ENCODE results near the gene HDAC2.
"Not testable (repeated sequence)": the region's sequence is repeated elsewhere in the genome, so short reads cannot be mapped to it uniquely, and the experiment has no call there.

HDAC2 gene

DNA sequence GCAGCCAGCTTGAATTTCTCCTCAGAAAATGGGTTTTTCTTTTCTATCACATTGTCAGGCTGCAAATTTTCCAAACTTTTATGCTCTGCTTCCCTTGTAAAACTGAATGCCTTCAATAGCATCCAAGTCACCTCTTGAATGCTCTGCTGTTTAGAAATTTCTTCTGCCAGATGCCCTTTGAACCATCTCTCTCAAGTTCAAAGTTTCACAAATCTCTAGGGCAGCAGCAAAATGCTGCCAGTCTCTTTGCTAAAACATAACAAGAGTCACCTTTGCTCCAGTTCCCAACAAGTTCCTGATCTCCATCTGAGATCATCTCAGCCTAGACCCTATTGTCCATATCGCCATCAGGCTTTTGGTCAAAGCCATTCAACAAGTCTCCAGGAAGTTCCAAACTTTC is 60.7 kb downstream of the HDAC2 start:
- not testable (repeated sequence) for DNase-seq

DNA sequence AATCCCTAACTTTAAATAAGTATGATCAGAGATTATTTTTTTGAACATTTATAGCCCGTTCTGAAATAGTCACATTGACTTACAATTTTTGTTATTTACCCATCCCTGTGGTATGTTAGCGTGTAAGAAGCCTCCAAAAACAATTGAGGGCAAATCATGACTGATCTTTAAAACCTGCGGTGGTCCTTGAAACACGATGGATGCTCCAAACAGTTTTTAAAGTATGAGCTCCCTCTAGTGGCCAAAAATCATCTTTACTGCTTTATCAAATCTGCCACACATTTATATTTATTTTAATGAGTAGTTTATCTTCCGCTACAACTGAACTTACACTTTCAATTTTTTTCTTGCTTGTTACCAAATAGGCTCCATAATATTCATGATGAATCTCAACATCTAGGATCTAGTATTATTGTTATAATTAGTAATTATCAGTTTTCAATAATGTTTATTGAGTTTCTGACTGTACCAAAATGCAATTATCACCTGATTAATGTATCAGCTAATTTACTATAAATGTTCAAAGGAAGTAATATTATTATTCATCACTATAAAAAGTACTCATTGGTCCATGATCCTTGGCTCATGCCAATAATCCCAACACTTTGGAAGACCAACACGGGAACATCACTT is 61.6 kb downstream of the HDAC2 start:
- DNase-seq = peak in 1 of 51 donors; percentile 62

DNA sequence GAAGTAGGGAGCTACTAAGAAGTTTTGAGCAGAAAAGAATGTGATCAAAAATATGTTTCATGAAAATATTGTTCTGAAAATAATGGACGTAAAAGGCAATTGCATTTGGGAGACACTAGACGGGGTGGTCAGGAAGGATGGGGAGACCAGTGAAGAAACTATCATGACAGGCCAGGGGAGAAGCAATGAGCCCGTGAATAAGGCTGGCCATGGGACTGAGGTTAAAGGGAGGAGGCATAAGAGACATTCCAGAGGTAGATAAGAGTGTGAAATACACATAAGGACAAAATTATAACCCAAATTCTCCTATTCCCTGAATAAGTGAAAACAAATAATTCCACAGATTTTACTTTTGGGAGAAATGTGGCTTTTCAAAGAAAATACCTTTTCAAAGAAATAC is 62.1 kb downstream of the HDAC2 start:
- no peak for DNase-seq

DNA sequence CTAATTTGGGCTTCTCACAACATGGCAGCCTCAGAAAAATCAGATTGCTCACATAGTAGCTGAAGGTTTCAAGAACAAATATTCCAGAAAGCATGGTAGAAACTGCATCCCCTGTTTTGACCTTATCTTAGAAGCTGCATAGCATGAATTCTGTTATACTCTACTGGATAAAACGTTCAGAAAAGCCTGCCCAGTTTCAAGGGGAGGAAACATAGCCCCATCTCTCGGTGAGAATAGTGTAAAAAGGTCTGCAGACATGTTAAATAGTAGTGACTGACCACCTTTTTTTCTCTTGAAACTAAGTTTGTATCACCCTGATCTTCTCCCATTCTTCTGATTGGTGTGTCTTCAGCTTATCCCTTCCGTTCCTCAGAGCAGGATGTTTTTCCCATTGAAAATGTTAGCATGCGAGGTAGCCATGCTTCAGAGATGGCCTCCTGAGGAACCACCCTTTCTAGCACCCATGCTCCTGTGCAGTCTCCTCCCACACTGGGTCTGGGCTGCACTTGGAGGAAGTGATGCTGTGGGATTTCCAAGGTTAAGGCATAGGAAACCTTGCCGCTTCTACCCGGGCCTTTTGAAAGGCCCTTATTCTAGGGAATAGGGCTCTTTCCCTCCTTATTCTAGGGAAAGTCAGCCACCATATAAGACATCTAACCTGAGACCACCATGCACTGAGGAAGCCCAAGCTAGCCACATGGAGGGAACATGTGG is 63.7 kb downstream of the HDAC2 start:
- no peak for DNase-seq

DNA sequence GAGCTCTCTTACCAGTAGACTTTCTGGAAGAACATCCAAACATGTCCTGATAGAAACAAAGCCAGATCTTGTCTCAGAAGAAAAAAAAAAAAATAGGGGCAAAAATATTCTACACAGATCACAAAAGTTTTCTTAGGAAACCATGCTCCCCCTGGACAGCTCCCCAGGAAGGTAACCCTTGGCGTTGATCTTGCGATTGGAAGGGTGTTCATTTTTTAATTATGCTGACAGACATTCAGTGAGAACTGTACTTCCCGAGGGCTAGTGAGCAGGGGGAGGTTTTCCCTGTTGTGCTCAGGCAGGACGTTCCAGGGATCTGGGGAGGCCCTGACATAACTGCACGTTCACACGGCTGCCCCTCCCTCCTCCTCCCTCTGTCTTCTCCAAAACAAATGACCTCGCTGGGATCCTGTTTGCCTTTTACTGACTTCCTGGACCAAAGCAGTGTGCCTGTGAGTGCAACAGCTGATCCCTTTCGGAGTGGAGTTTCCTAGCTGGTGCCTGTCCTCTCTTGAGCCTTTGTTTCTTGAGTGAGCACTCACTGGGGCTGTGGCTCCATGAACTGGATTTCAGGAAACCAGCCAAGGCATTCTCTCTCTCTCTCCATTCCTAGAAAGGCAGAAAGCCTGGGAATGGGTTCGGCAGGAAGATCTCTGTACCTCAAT is 67.2 kb downstream of the HDAC2 start:
- no peak for DNase-seq

DNA sequence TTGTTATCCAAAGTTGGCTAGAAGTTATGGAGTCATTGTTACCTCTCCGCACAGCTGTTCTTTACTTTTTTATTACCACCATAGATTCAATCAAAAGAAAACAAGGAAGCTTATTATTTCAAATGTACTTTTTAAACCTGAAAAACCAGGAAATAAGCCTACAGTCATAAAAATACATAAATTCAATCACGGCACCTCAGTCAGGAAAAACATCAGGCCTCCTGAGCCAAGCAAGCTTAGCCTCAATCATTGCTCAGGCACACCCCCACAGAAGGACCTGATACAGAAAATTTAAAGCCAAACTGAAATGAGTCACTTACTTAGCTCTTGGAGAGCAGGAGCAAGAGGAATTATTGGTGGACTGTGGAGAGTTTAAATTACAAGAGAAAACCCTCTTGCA is 69.5 kb downstream of the HDAC2 start:
- DNase-seq = no peak

DNA sequence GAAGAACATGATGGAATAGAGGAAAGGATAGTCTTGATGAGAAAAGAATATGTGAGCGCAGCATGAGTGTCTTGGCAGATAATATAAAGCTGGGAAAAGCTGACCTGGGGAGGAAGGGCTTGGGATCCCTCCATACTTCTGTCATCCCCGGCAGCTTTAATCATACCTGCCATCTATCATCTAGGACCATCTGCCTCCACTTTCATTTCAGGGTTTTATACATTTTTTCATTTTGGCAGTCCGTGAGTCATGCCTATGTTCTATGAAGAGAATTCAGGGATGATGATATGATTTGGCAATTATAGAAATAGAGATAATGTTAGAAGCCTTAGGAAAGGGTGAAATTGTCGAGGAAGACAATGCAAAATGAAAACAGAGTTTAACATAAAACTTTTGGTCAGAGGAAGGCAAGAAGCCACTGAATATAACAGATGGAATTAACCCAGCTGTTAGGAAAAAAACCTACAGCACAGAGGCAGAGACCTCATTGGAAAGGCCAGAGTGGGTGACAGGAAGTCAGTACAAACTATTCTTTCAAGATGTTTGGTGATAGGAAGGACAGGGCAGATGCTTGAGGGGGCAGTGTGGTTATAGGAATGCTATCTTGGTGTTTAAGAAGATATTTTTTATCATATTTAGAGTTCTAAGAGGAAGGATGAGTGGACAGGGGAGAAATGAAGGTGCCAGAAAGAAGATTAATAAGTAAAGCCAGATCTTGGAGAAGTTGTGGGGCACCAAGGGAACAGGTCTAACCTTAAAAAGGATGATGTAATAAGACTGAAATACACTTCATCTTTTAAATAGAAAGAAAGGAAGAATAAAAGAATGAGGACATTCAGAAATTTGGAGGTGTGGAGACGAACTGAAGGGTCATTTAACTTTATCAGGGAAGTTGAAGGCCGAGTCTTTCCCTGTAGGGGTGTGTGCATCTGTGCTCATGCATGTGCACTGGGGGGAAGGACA is 76.0 kb downstream of the HDAC2 start:
- no peak for DNase-seq

DNA sequence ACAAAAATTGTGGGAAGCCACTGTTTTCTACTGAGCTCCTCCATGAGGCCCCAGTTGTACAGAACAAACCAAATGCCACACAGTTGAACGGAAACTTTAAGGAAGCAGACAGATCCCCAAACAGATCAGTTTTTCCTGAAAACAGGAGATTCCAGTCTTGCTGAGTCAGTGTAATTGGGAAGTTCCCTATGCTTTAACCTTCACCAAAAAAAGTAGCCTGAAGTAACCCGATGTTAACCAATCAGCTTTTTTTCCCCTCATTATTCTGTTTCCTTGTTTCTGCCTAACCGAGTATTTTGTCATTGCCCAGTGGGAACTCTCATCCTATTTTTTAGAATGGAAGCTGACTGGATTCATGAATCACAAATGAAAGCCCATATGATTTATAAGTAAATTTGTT is 77.1 kb downstream of the HDAC2 start:
- DNase-seq = no peak

DNA sequence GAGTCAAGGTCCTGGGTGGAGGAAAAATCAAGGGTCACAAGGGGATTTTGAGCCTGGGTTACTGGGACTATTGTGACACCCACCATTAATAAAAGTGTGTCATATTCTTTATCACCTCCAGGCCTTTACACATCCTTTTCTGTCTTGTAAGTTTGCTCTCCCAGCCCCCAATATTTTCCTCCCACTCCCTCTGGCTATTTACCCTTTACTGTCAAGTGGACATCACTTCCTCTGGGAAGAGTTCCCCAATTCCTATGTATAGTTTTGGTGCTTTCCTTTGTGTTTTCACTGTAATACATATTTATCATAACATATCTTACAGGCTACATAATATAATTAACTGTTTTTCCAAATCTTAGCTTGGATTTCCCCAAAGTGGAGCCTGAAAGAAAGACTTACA is 77.5 kb downstream of the HDAC2 start:
- DNase-seq = no peak

DNA sequence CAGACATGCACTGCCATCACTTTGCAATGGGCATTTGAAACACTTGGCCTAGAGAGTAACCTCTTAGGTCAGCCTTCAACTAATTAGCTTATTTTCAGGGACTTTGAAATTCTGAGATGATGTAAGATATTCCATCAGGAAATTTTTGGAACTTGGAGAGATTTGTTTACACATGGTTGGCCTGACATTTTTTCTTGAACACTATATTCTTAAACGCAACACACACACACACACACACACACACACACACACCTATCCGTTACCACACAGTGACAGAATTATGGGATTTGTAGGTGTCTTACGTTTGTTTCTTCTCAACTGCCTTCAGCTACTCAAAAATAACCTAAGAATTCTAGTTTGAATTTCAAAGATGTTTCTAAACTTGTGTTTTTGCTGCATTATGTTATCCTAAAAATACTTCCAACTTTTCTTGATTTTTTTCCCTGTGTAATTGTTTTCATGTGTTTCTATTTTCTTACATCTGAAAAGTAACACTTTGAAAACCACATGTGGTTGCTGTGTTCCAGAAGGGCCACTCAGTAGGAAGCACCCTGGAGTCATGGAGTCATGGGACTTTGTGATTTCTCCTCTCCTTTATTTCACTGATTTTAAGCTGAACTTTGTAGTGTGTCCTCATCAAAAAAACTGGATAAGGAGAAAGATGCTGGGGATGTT is 81.9 kb downstream of the HDAC2 start:
- DNase-seq = no peak

DNA sequence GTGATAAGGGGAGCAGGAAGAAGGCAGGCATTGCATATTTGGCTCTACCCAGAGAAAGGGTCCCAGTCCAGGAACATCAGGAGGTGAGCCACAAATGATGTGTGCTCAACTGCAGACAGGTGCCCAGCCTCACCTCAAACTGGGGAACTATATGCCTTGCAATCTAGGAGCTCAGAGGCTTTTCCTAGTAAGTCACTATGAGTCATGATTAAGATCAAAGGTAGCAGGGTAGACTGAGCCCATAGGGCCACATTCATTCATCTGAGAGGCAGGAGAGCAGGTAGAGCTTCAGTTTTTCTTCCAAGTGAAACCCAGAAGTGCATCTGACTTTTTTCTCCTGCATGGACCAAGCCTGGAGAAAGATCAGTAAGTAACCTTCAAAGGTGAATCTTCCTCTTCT is 82.5 kb downstream of the HDAC2 start:
- no peak for DNase-seq

DNA sequence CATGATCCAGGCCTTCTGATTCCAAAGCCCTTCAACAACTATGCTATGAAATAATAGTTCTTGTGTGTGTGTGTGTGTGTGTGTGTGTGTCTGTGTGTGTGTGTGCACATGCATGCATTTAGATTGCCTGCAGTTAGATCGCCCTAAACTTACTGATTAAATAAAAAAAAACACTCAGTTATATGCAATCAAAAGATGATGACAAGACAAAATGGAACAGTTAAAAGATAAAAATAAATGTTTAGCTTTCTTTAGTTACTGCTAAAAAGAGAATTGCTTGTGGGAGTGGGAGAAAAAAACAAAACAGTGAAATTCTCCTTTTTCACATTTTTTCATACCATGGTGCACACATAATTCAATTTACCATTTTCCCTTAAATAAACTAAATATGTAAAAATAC is 84.4 kb downstream of the HDAC2 start:
- DNase-seq = no peak

DNA sequence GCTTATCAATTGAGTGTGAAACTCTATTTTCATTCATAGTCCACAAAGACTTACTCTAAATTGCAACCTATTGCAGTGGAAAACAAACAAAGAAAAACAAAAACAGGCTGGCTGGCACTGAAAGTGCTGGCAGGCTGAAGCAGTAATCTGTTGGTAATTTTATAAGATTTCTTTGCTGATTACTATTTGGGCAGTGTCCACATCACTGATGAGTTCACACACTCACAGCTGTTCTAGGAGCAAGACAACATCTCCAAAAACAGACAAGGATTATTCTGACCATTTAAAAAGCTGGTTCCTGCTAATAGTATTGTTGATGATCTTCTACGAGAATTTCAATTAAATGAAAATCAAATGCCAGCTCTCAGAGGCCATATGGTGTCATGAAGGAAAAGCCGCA is 86.9 kb downstream of the HDAC2 start:
- DNase-seq = no peak

Measured in hypothalamus (tissue), 51 donors.